HG03571 (cell line): ENCODE measurements around the gene GPATCH8.

Experiments used
- ATAC-seq: cut with Tn5 transposase; IDR thresholded peaks from one replicate; pipeline ENCODE4 v1.9.1; 2021; ENCODE audit not compliant: unreplicated experiment

Gene GPATCH8

GRCh38 chr17:44464037-44464436 lies 39.2 kb downstream of the GPATCH8 start:
- no peak for ATAC-seq

DNA sequence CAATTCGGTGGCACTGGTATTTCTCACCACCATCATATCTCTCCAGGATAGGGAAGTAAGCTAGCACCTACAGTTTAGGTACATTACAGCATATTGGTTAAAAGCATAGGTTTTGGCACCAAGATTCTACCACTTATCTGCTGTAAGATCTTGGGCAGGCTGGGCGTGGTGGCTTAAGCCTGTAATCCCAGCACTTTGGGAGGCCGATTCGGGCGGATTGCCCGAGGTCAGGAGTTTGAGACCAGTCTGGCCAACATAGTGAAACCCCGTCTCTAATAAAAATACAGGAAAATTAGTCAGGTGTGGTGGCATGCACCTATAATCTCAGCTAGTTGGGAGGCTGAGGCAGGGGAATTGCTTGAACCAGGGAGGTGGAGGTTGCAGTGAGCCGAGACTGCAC lies 51.4 kb downstream of the GPATCH8 start:
- no peak for ATAC-seq

- no peak for ATAC-seq
These were observed 52.1 kb downstream of the GPATCH8 start for GRCh38 chr17:44451016-44451627.

DNA sequence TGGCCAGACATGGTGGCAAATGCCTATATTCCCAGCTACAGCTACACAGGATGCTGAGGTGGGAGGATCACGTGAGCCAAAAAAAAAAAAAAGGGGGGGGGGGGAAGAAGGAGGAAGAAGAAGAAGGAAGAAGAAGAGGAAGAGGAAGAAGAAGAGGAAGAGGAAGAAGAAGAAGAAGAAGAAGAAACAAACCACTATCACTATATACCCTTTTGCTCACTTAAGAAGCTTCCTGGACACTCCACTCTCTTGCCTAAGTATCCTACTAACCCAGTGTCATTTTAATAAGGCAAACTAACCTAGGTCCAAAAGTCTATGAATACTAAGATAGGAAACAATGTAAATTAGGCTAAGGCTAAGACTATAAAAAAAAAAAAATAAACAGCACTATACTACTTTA lies 54.8 kb downstream of the GPATCH8 start:
- no peak for ATAC-seq

DNA sequence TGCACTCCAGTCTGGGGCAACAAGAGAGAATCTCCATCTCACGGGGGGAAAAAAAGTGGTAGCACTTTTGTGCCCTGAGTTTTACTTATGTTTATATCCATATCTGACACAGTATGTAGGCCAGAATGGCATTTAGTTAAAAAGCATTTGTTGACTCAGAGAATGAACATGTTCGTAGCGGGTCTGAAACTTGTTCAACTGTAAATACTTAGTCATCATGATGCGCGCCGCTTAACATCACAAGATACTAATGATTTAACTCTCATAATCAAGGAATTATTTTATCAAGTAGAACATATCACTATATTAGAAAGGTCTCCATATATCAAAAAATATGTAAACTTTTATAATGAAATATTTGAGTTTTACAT lies 58.5 kb downstream of the GPATCH8 start:
- ATAC-seq, result no peak

- no peak for ATAC-seq
These were observed 60.4 kb downstream of the GPATCH8 start for GRCh38 chr17:44442806-44443205.

- ATAC-seq, result no peak
These were observed 64.0 kb downstream of the GPATCH8 start for GRCh38 chr17:44439168-44439567.

DNA sequence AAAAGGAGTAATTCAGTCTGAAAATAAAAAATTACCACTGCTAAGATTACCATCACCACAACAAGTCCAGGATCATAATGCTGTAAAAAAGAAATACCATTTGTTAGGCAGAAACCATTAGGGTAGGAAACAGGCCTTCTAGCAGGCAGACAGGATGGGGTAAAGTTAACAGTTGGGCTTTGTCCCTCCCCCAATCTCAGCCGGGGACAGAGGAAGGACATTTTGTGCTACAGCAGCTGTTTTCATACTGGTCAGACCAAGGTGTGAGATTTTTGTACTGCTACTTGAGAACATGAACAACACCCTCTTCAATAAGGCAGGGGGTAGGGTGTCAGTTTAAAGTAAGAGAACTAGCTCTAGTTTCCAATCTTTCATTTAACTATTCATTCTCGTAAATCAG lies 64.6 kb downstream of the GPATCH8 start:
- ATAC-seq, result no peak

- no peak for ATAC-seq
These were observed 66.9 kb downstream of the GPATCH8 start for GRCh38 chr17:44436336-44436735.

DNA sequence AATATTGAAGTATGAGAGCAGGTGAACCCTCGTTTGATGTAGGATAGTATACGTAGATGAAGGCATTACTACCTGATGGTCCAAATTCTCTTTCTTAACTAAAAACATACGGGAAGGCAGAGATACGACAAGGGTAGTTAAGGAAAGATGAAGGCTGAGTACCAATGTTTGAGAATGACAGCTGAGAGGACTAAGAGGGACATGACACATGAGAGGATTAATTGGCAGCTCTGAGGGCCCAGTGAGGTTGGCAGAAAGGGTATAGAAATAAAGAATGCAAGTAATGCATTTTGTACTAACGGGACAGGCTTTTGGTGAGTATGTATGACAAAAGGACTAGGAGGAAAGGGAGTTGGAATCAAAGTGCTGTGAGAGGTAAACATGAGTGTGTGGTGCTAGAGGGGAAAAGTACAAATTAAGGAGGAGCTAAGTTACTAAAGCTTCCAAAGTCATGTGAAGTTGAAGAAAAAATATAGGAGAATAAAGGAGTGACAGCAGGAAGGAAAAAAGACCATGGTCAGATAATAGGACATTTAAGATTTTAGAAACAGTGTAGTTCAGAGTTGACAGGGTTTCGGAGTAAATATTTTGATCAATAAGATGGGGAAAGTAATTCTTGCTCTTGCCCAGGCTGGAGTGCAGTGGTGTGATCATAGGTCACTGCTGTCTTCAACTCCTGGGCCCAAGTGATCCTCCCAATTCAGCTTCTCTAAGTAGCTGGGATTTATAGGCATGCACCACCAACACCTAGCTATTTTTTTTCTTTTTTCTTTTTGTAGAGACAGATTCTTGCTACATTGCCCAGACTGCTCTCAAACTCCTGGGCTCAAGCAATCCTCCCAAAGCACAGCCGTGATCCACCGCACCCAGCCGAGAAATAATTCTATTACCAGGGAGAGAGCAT lies 70.7 kb downstream of the GPATCH8 start:
- ATAC-seq, result no peak

- no peak for ATAC-seq
These were observed 78.3 kb downstream of the GPATCH8 start for GRCh38 chr17:44424828-44425461.

DNA sequence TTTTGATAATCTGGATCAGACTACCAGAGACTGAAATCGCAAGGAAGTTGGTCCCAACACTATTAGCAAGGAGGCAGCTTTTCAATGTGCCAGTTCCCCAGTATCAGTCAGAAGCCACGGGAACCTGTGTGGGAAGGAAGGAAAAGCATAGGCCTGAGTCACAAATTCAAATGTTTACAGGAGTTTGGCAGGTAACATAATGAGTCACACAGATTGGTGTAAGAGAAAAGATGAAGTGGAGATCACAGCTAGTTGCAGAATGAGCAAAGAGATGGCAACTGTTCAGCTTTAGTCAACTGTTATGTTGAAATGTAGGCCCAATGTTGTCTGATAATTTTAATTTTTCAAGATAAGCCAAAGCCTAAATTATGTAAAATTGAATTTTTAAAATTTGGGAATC lies 85.7 kb downstream of the GPATCH8 start:
- no peak for ATAC-seq

DNA sequence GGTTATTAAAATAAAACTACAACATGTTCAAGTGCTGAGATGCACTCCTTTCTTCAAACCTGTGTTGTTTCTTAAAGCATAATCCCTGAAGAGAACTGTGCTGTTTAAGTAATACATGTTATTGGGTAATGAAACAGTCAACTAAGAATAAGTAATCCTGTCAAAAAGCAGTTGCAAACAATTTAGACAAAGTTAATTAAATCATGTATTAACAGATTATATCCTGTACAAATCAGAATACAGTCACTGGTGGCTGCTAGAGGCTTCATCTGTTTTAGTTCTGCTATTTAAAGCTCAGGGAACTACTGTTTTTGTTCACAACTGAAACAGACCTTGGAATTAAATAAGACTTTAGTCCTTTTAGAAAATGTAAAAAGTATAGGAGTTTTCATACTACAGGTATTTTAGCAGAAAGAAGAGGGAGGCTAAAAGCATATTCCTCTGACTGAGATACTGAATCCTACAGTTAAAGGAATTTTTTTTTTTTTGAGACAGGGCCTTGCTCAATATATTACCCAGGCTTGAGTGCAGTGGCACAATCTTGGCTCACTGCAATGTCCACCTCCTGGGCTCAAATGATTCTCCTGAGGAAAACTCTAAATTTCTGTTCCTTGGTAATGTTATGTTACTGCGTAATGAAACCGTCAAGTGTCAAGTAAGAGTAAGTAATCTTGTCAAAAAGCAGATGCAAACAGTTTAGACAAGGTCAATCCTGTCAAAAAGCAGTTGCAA lies 86.5 kb downstream of the GPATCH8 start:
- no peak for ATAC-seq

DNA sequence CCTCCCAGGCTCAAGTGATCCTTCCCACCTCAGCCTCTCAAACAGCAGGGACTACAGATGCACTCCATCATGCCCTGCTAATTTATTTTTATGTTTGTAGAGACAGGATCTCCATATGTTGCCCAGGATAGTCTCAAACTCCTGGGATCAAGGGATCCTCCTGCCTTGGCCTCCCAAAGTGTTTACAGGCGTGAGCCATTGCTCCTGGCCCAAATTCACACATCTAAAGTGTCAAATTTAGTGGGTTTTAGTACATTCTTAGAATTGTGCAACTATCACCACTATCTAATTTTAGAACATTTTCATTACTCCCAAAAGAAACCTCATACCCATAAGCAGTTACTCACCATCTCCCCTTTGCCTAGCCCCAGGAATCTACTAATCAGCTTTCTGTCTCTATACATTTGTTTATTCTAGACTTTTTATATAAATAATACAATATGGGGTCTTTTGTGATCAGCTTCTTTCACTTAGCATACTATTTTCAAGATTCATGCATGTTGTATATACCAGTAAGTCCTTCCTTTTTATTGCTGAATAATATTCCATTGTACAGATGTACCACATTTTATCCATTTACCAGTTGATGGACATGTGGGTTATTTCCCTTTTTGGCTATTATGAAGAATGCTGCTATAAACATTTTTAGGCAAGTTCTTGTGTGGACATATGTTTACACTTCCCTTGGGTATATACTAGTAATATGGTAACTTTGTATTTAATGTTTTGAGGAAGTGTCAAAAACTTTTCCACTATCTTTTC lies 88.6 kb downstream of the GPATCH8 start:
- no peak for ATAC-seq

DNA sequence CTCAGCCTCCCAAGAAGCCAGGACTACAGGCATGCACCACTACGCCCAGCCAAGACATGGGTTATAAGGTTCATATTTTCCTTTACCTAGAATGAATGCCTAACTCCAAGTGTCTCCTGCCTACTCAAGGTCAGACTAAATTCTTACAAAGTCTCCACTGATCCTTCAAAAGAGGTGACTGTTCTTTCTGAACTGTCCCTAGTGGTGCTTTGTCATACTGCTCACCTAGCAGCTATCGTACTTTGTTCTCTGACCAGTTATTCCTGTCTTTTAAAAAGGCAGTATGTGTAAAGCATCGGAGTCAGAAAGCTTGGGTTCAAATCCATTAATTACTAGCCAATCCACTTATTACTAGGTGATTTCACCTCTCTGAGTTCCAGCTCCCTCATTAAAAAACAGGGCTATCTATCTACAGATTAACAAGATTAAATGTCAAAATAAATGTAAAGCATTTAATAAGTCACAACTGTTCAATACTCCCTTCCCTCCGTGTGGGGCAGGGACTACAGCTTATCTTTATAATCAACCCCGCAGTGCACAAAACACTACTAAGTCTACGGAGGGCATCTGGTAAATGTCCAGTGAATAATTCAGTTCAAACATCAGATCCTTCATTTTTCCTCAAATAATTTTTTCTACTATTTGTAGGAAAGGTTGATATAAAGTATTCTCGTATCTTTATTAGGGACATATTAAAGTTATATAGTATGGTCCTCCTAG lies 93.7 kb downstream of the GPATCH8 start:
- ATAC-seq, result no peak

DNA sequence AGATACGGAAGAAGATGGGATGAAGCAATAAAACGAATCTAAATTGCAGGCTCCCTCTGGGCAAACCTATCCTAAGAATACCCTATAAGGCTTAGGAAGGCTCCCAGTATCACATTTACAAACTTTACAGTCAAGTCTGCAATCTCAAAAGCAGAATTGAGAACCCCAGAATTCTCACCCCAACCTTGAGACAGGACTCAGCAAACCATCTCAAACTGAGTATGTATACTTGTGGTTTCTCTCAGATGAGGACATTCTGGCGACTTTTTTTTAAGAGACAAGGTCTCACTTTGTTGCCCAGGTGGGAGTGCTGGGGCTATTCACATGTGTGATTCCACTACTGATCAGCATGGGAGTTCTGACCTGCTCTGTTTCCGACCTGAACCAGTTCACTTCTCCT lies 94.4 kb downstream of the GPATCH8 start:
- no peak for ATAC-seq

GRCh38 chr17:44402564-44403172 lies 100.5 kb downstream of the GPATCH8 start:
- ATAC-seq, result no peak

DNA sequence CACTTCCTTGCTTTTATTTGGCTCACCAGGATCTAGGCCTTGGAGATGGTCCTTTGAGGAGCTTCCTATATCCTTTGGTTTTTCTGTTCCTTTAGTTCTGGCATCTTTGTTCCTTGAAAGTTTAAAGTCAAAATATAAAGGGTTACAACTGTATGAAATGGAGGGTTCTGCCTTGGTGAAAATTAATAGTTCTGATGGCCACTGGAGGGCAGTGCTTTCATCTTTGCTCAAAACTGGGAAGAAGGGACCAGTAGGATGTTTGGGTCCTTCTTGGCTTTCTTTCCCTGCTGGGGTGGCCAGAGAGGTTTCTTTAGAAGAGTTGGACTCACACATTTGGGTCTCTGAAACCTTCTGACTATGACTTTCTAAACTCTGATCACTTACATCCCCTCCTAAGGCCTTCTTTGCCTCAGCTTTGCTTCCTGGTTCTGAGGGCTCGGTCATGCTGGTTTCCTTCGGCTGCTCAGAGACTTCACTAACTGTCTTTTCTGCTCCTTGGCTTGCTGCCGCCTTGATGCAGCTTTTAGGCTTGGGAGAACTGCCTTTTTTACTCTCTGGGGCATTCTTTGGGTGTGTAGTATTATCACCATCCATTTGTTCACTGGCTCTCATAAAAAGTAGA lies 102.9 kb downstream of the GPATCH8 start:
- no peak for ATAC-seq
